Liver (tissue), 3 donors: ENCODE data around the gene MFSD6.

ENCODE experiments used
- FOXA1 ChIP-seq: IDR thresholded peaks from 2 replicates; pipeline ENCODE4 v1.6.1; 2016; ENCODE audit warnings: antibody characterized with exemption
- GABPA ChIP-seq, 2 donors: IDR thresholded peaks in 1 of 2; conservative IDR thresholded peaks in 1 of 2; 2 replicates each; pipeline ENCODE4 v1.6.1; 2016; ENCODE audit warnings: antibody characterized with exemption in 2 of 2, mild to moderate bottlenecking in 1 of 2, moderate library complexity in 1 of 2
- JUND ChIP-seq, 2 donors: IDR thresholded peaks; 2 replicates each; pipeline ENCODE4 v1.6.1; 2016; ENCODE audit warnings: antibody characterized with exemption in 2 of 2
- RAD21 ChIP-seq, 2 donors: IDR thresholded peaks; 2 replicates each; pipeline ENCODE4 v1.6.1; 2016; ENCODE audit warnings: antibody characterized with exemption in 2 of 2, mild to moderate bottlenecking in 2 of 2
- RXRA ChIP-seq, 2 donors: IDR thresholded peaks; 2 replicates each; pipeline ENCODE4 v1.6.1; 2017 to 2018; ENCODE audit warnings: antibody characterized with exemption in 2 of 2, mild to moderate bottlenecking in 1 of 2
- SP1 ChIP-seq: IDR thresholded peaks from 2 replicates; pipeline ENCODE4 v1.6.1; 2018; ENCODE audit warnings: antibody characterized with exemption, mild to moderate bottlenecking
- ZBTB33 ChIP-seq: IDR thresholded peaks from 2 replicates; pipeline ENCODE4 v1.6.1; 2016; ENCODE audit warnings: antibody characterized with exemption
- TF ChIP-seq, protein P1 (sequence below): fragments of 150-350 bp; IDR thresholded peaks from 2 replicates; pipeline ENCODE4 v1.5.1; 2017; ENCODE audit warnings: improper control_type of control experiment, low read depth, low read length; ENCODE audit not compliant: missing input control
- TF ChIP-seq, protein P2 (sequence below): IDR thresholded peaks from 2 replicates; pipeline ENCODE4 v1.6.1; 2016; ENCODE audit warnings: antibody characterized with exemption, mild to moderate bottlenecking
- TF ChIP-seq, protein P3 (sequence below): IDR thresholded peaks from 2 replicates; pipeline ENCODE4 v1.6.1; 2016; ENCODE audit warnings: antibody characterized with exemption
- donor health status: healthy.
- donor health status: healthy.

DNA sequence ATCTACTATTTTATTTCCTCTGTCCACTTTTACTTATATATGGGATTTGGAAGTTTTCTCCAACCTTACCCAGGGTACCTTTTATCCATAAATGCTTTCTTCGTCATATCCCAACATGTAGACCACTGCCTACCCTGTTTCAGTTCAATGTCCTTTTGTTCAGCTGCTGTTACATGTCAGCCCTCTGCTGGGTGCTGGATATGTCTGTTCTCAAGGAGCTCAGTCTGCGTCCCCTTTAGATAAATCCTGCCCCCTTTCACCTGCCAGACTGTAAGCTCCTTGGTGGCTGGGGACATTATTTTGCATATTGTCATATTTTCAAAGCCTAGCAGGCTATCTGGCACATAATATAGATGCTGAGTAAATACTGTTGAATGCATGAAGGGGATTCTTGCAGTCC is 73.2 kb downstream of the MFSD6 start:
- TF ChIP-seq, protein P1, sequence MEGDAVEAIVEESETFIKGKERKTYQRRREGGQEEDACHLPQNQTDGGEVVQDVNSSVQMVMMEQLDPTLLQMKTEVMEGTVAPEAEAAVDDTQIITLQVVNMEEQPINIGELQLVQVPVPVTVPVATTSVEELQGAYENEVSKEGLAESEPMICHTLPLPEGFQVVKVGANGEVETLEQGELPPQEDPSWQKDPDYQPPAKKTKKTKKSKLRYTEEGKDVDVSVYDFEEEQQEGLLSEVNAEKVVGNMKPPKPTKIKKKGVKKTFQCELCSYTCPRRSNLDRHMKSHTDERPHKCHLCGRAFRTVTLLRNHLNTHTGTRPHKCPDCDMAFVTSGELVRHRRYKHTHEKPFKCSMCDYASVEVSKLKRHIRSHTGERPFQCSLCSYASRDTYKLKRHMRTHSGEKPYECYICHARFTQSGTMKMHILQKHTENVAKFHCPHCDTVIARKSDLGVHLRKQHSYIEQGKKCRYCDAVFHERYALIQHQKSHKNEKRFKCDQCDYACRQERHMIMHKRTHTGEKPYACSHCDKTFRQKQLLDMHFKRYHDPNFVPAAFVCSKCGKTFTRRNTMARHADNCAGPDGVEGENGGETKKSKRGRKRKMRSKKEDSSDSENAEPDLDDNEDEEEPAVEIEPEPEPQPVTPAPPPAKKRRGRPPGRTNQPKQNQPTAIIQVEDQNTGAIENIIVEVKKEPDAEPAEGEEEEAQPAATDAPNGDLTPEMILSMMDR, result no peak
- TF ChIP-seq RXRA (IDR thresholded peaks at IDR 0.05) (no peak), RAD21 (IDR thresholded peaks at IDR 0.05) (no peak), FOXA1 (no peak), GABPA (IDR thresholded peaks at IDR 0.05 in 1 of 2, conservative IDR thresholded peaks at IDR 0.05 in 1 of 2) (no peak), JUND (IDR thresholded peaks at IDR 0.05) (no peak), SP1 (no peak), ZBTB33 (no peak)
- TF ChIP-seq, protein P2, sequence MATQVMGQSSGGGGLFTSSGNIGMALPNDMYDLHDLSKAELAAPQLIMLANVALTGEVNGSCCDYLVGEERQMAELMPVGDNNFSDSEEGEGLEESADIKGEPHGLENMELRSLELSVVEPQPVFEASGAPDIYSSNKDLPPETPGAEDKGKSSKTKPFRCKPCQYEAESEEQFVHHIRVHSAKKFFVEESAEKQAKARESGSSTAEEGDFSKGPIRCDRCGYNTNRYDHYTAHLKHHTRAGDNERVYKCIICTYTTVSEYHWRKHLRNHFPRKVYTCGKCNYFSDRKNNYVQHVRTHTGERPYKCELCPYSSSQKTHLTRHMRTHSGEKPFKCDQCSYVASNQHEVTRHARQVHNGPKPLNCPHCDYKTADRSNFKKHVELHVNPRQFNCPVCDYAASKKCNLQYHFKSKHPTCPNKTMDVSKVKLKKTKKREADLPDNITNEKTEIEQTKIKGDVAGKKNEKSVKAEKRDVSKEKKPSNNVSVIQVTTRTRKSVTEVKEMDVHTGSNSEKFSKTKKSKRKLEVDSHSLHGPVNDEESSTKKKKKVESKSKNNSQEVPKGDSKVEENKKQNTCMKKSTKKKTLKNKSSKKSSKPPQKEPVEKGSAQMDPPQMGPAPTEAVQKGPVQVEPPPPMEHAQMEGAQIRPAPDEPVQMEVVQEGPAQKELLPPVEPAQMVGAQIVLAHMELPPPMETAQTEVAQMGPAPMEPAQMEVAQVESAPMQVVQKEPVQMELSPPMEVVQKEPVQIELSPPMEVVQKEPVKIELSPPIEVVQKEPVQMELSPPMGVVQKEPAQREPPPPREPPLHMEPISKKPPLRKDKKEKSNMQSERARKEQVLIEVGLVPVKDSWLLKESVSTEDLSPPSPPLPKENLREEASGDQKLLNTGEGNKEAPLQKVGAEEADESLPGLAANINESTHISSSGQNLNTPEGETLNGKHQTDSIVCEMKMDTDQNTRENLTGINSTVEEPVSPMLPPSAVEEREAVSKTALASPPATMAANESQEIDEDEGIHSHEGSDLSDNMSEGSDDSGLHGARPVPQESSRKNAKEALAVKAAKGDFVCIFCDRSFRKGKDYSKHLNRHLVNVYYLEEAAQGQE, result no peak
- TF ChIP-seq, protein P3, sequence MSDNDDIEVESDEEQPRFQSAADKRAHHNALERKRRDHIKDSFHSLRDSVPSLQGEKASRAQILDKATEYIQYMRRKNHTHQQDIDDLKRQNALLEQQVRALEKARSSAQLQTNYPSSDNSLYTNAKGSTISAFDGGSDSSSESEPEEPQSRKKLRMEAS, result no peak
